Measurements from ENCODE around the gene FILIP1L.

Gene FILIP1L

GRCh38 chr3:100001526-100002270 is 112.6 kb downstream of the FILIP1L start:
- ATAC-seq = no peak
- TF ChIP-seq CSDC2 (CRISPR knock-in tag; IDR thresholded peaks at IDR 0.05) = no peak
- no peak for TF ChIP-seq ZNF565 (CRISPR knock-in tag; conservative IDR thresholded peaks at IDR 0.05; ENCODE audit: low read depth)

DNA sequence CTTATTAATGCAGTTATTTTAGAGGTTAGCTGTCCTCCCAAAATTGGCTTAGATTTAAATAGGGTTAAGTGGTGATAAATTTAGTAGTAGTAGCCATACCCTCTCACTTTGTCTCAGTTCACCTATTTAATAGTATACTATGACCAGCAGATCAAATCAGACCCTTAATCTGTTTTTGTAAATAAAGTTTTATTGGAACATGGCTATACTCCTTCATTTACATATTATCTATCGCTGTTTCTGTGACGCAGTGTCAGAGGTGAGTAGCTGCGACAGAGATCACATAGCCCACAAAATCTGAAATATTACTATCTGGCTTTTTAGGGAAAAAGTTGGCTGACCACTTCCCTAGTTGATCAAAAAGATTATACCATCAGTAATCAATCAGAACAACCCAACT is 113.2 kb downstream of the FILIP1L start:
- ATAC-seq = no peak

GRCh38 chr3:99999536-99999935 is 114.8 kb downstream of the FILIP1L start:
- TF ChIP-seq TOX (CRISPR knock-in tag; IDR thresholded peaks at IDR 0.05; ENCODE audit: borderline replicate concordance) (no peak), ZNF8 (CRISPR knock-in tag; IDR thresholded peaks at IDR 0.05) (no peak), ZFP30 (CRISPR knock-in tag; IDR thresholded peaks at IDR 0.05) (no peak), POU6F1 (CRISPR knock-in tag; IDR thresholded peaks at IDR 0.05; ENCODE audit: borderline replicate concordance, low read depth) (no peak), CREB5 (CRISPR knock-in tag; IDR thresholded peaks at IDR 0.05; ENCODE audit: low read depth) (no peak), ZNF70 (CRISPR knock-in tag; IDR thresholded peaks at IDR 0.05) (no peak), ZFP3 (CRISPR knock-in tag; IDR thresholded peaks at IDR 0.05) (no peak), RARB (CRISPR knock-in tag; IDR thresholded peaks at IDR 0.05) (no peak), ZNF565 (CRISPR knock-in tag; conservative IDR thresholded peaks at IDR 0.05; ENCODE audit: low read depth) (no peak), TCF4 (CRISPR knock-in tag; IDR thresholded peaks at IDR 0.05; ENCODE audit: borderline replicate concordance) (no peak), OSR1 (CRISPR knock-in tag; IDR thresholded peaks at IDR 0.05) (no peak), CSDC2 (CRISPR knock-in tag; IDR thresholded peaks at IDR 0.05) (no peak), ESRRG (CRISPR knock-in tag; IDR thresholded peaks at IDR 0.05) (no peak), SNAI2 (CRISPR knock-in tag; IDR thresholded peaks at IDR 0.05) (no peak), ARNTL (CRISPR knock-in tag; IDR thresholded peaks at IDR 0.05; ENCODE audit: borderline replicate concordance, low read depth) (no peak), CSRNP3 (CRISPR knock-in tag; IDR thresholded peaks at IDR 0.05) (no peak), ISL1 (CRISPR knock-in tag; IDR thresholded peaks at IDR 0.05) (no peak)
- no peak for ATAC-seq

More for the DNA sequence above, 113.2 kb downstream of the FILIP1L start:
- no peak for TF ChIP-seq TOX (CRISPR knock-in tag; IDR thresholded peaks at IDR 0.05; ENCODE audit: borderline replicate concordance)
- TF ChIP-seq, protein P1, sequence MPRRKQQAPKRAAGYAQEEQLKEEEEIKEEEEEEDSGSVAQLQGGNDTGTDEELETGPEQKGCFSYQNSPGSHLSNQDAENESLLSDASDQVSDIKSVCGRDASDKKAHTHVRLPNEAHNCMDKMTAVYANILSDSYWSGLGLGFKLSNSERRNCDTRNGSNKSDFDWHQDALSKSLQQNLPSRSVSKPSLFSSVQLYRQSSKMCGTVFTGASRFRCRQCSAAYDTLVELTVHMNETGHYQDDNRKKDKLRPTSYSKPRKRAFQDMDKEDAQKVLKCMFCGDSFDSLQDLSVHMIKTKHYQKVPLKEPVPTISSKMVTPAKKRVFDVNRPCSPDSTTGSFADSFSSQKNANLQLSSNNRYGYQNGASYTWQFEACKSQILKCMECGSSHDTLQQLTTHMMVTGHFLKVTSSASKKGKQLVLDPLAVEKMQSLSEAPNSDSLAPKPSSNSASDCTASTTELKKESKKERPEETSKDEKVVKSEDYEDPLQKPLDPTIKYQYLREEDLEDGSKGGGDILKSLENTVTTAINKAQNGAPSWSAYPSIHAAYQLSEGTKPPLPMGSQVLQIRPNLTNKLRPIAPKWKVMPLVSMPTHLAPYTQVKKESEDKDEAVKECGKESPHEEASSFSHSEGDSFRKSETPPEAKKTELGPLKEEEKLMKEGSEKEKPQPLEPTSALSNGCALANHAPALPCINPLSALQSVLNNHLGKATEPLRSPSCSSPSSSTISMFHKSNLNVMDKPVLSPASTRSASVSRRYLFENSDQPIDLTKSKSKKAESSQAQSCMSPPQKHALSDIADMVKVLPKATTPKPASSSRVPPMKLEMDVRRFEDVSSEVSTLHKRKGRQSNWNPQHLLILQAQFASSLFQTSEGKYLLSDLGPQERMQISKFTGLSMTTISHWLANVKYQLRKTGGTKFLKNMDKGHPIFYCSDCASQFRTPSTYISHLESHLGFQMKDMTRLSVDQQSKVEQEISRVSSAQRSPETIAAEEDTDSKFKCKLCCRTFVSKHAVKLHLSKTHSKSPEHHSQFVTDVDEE (CRISPR knock-in tag; IDR thresholded peaks at IDR 0.05) = no peak
- no peak for TF ChIP-seq CSDC2 (CRISPR knock-in tag; IDR thresholded peaks at IDR 0.05)
- TF ChIP-seq SNAI2 (CRISPR knock-in tag; IDR thresholded peaks at IDR 0.05) = no peak
- no peak for TF ChIP-seq ZNF70 (CRISPR knock-in tag; IDR thresholded peaks at IDR 0.05)
- no peak for TF ChIP-seq ZNF565 (CRISPR knock-in tag; conservative IDR thresholded peaks at IDR 0.05; ENCODE audit: low read depth)
- no peak for TF ChIP-seq CSRNP3 (CRISPR knock-in tag; IDR thresholded peaks at IDR 0.05)
- no peak for TF ChIP-seq ESRRG (CRISPR knock-in tag; IDR thresholded peaks at IDR 0.05)
- no peak for TF ChIP-seq OSR1 (CRISPR knock-in tag; IDR thresholded peaks at IDR 0.05)
- TF ChIP-seq, protein P2, sequence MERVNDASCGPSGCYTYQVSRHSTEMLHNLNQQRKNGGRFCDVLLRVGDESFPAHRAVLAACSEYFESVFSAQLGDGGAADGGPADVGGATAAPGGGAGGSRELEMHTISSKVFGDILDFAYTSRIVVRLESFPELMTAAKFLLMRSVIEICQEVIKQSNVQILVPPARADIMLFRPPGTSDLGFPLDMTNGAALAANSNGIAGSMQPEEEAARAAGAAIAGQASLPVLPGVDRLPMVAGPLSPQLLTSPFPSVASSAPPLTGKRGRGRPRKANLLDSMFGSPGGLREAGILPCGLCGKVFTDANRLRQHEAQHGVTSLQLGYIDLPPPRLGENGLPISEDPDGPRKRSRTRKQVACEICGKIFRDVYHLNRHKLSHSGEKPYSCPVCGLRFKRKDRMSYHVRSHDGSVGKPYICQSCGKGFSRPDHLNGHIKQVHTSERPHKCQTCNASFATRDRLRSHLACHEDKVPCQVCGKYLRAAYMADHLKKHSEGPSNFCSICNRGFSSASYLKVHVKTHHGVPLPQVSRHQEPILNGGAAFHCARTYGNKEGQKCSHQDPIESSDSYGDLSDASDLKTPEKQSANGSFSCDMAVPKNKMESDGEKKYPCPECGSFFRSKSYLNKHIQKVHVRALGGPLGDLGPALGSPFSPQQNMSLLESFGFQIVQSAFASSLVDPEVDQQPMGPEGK (CRISPR knock-in tag; IDR thresholded peaks at IDR 0.05; ENCODE audit: borderline replicate concordance) = no peak
